Effector memory CD4-positive, alpha-beta T cell (primary cell): ENCODE measurements around the gene GNPDA1.

Experiments used
- DNase-seq, 3 donors: peaks; one replicate each; pipeline ENCODE4 v3.0.0-alpha.2; 2020
- H3K27ac ChIP-seq: 2 replicates; pipeline ENCODE4 v1.7.0; 2013; ENCODE audit warnings: mild to moderate bottlenecking, low read length, moderate library complexity; ENCODE audit not compliant: insufficient read depth, poor library complexity, severe bottlenecking
- H3K27me3 ChIP-seq: replicated peaks from 2 replicates; pipeline ENCODE4 v1.7.0; 2013; ENCODE audit warnings: mild to moderate bottlenecking, low read length; ENCODE audit not compliant: insufficient read depth, control insufficient read depth, poor library complexity, severe bottlenecking
- H3K36me3 ChIP-seq: 2 replicates; pipeline ENCODE4 v1.7.0; 2013; ENCODE audit warnings: mild to moderate bottlenecking, low read length, moderate library complexity; ENCODE audit not compliant: control insufficient read depth, insufficient read depth
- H3K4me1 ChIP-seq: 2 replicates; pipeline ENCODE4 v1.7.0; 2013; ENCODE audit warnings: low read length, mild to moderate bottlenecking; ENCODE audit not compliant: control insufficient read depth, insufficient read depth, poor library complexity, severe bottlenecking
- H3K4me3 ChIP-seq: 2 replicates; pipeline ENCODE4 v1.7.0; 2013; ENCODE audit warnings: low read length, low read depth, mild to moderate bottlenecking; ENCODE audit not compliant: insufficient read depth, poor library complexity, severe bottlenecking
- H3K9me3 ChIP-seq: 2 replicates; pipeline ENCODE4 v1.7.0; 2013; ENCODE audit warnings: mild to moderate bottlenecking, low read length, moderate library complexity; ENCODE audit not compliant: control insufficient read depth

The GNPDA1 gene

DNA sequence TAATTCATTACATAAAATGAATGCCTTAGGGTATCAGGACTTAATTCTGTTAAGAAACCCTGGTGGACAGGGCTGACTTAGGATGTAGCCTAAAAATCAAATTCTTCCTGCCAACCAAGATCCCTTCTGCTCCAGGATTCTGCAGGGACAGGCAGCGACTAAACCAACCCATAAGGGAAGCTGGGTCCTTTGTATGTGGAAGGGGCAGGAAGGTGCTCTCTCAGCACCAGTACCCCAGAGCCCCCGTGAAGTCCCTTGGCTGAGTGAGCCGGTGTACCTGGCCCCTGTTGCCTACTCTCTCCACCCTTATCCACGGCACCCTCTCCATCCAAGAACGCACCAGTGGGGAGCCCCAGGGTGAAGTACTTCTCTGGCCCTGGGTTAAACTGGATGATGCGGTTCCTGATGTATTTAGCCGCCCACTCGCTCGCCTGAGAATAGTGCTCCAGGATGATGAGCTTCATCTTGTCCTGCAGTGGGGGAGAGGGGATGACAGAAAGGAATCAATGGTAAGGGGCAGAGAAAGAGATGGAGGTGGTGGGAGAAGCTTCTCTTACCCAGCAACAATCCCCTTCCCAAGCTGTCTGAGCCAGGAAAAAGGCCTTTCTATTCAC is 1.1 kb downstream of the GNPDA1 start:
- no peaks in the 10 kb centered on the region for H3K9me3 ChIP-seq
- no peak overlapping the region for H3K27ac ChIP-seq
- peak overlapping the region; percentile 67 for H3K4me3 ChIP-seq
- peaks cover 41% of the 10 kb centered on the region for H3K4me1 ChIP-seq
- DNase-seq: no peak
- H3K36me3 ChIP-seq: peaks cover 4% of the 10 kb centered on the region
- H3K27me3 ChIP-seq: no peaks in the 10 kb centered on the region

DNA sequence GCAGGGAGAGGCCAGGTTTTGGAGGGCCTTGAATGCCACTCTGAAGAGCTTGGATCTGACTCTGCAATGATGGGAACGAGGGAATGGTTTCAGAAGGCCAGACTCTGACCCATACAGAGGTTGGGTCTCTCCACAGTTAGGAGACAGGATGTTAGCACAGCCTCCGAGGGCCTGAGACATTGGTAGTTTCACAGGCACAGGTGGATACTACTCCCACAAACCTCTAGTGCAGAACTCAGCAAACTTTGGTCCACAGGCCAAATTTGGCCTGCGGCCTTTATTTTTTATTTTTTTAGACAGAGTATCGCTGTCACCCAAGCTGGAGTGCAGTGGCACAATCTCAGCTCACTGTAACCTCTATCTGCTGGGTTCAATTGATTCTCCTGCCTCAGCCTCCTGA is 2.9 kb downstream of the GNPDA1 start:
- DNase-seq: no peak
- H3K4me1 ChIP-seq: peaks cover 27% of the 10 kb centered on the region
- H3K9me3 ChIP-seq: no peaks in the 10 kb centered on the region
- peaks cover 8% of the 10 kb centered on the region for H3K36me3 ChIP-seq
- H3K27ac ChIP-seq: no peak overlapping the region
- no peak overlapping the region for H3K4me3 ChIP-seq
- no peaks in the 10 kb centered on the region for H3K27me3 ChIP-seq

DNA sequence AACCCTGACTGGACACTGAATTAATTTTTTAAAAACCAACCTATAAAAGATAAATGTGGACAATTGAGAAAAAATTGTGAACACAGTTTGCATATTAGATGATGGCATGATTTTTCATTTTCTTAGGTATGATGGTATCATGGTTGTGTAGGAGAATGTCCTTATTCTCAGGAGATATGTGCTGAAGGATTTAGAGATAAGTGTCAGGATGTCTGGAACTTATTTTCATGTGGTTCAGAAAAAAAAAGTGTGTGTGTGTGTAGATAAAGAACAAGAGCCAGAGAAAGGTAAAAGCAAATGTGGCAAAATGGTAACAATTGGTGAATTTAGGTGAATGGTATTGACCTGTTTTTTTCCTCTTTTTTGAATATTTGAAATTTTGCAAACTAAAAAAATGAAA is 4.0 kb downstream of the GNPDA1 start:
- Histone ChIP-seq H3K27ac (no peak overlapping the region), H3K4me1 (peaks cover 21% of the 10 kb centered on the region), H3K9me3 (no peaks in the 10 kb centered on the region), H3K4me3 (no peak overlapping the region), H3K36me3 (peaks cover 15% of the 10 kb centered on the region), H3K27me3 (no peaks in the 10 kb centered on the region)
- DNase-seq: no peak

DNA sequence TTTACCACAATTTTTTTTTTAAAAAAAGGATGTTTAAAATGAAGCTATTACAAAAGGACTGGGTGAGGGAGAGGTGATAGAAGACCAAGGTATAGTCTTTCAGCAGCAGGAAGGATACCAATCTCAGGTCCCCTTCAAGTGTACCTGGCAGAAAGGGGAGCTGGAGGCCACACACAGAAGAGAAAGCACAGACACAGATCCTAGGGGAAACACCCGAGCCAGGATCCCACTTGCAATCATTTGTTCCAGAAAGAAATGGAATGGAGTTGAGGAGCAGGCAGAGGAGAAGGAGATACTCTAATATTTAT is 5.6 kb downstream of the GNPDA1 start:
- peak overlapping the region; percentile 21 for H3K27ac ChIP-seq
- no peak for DNase-seq
- no peaks in the 10 kb centered on the region for H3K27me3 ChIP-seq
- peaks cover 26% of the 10 kb centered on the region for H3K36me3 ChIP-seq
- peaks cover 21% of the 10 kb centered on the region for H3K4me1 ChIP-seq
- no peak overlapping the region for H3K4me3 ChIP-seq
- H3K9me3 ChIP-seq: no peaks in the 10 kb centered on the region

DNA sequence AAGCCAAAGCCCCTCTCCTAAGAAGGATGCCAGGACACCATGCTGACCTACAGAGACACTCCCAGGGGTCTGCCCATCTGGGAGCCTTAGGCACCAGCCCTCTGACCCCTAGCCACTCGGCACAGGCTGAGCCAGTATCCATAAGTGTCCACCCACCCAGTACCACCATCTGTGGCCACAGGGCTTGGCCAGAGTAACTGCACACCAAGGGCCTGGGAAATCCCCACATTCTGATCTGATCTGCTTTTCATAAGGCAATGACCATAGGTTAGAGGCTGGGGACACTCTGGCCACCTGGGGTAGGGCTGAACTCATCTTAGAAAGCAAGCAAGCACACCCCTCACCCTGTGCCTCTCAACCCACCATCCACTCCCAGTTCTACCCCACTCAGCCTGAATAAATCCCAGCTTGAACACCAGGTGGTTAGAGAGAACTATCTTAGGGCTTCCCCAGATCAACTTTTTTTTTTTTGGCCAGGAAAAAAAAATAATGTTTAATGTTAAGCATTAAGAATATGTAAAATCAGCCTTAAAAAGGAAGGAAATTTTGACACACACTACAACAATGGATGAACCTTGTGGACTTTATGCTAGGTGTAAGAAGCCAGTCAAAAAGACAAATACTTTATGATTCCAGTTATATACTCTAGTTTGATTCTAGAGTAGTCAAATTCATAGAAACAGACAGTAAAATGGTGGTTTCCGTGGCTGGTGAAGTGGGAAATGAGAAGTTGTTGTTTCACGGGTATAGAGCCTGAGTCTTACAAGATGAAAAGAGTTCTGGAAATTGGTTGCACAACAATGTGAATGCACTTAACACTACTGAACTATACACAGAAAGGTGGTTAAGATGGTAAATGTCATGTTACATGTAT is 6.2 kb downstream of the GNPDA1 start:
- Histone ChIP-seq H3K27ac (peak overlapping the region; percentile 21), H3K4me1 (peaks cover 15% of the 10 kb centered on the region), H3K4me3 (no peak overlapping the region), H3K36me3 (peaks cover 26% of the 10 kb centered on the region), H3K9me3 (no peaks in the 10 kb centered on the region), H3K27me3 (no peaks in the 10 kb centered on the region)
- DNase-seq: no peak

DNA sequence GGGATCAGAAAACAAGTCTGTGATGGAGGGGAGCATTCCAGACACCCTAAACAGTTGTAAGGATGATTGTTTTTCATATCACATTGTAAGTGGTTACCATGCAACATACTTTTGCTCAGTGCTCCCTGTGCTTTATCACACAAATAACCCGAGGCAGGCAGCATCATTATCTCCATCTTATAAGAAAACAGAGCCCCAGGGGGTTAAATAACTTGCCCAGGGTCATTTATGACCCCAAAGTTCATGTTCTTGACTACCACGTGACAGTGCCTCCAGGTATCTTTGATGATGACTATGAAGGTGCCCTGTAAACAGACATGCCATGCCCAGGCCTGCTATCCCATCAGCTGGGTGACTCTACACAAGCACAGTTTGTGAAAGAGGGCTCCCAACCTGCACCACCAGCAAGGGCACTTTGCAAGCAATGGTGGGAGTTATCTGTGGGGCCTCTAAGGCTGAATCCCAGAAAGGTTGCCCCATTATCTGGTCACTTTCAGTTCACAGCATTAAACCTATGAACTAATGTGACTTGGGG is 9.5 kb downstream of the GNPDA1 start:
- H3K27ac ChIP-seq: no peak overlapping the region
- H3K9me3 ChIP-seq: no peaks in the 10 kb centered on the region
- H3K27me3 ChIP-seq: no peaks in the 10 kb centered on the region
- no peak overlapping the region for H3K4me3 ChIP-seq
- DNase-seq: no peak
- peaks cover 35% of the 10 kb centered on the region for H3K36me3 ChIP-seq
- peaks cover 14% of the 10 kb centered on the region for H3K4me1 ChIP-seq

DNA sequence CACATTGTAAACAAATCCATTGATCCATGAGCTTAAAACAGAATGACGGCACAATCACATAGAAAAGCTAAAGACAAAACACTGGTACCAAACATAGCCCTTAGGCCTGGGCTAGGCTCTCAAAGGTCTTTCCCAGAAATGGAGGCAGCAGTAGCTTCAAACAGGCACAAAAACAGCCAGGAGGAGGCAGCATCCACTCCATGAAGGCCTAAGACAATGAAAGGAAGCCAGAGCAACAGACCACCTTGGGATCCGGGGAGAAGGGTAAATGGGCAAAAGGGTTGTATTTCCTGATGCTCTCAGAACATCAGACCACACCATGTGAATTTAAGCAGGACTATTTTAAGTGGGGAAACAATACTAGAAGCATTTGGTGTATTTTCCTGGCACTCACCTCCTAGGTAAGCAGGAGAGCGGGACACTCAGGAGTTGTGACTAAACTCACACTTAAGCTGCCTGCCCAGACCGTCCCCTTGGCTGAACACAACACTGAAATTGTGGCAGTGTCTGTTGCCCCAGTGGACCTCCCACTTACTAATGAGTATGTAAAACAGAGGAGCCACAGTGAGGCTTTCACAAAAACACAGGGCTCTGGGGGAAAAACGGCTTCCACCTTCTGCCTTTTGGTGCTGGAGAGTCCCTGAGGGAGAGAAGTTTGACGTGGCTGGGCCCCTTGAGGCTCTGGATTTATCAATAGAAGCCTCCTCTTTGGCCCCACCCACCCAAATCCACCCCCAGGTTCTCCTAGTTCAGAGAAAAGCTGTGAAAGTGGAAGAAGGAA is 11.9 kb downstream of the GNPDA1 start:
- H3K4me1 ChIP-seq: no peaks in the 10 kb centered on the region
- H3K4me3 ChIP-seq: no peak overlapping the region
- H3K36me3 ChIP-seq: peaks cover 30% of the 10 kb centered on the region
- no peak overlapping the region for H3K27ac ChIP-seq
- no peaks in the 10 kb centered on the region for H3K27me3 ChIP-seq
- no peak for DNase-seq
- no peaks in the 10 kb centered on the region for H3K9me3 ChIP-seq

DNA sequence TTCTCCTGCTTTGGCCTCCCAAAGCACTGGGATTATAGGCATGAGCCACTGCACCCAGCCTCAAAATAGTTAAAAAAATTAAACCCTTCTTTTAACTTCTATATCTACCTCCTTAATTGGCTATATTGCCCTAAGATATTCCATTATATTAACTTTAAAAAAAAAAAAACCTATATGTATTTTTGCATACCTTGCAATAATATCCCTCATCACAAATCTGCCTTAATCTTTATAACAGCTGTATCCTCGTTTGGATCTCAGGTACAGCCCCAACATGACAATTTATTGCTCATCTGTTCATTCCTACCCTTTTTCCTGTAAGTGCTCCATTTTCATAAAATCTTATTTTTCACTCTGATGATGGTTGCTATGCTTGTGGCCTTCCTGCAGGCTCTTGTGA is 12.7 kb downstream of the GNPDA1 start:
- Histone ChIP-seq H3K9me3 (no peaks in the 10 kb centered on the region), H3K4me3 (no peak overlapping the region), H3K36me3 (peaks cover 29% of the 10 kb centered on the region), H3K27ac (no peak overlapping the region), H3K4me1 (no peaks in the 10 kb centered on the region), H3K27me3 (no peaks in the 10 kb centered on the region)
- DNase-seq: no peak

DNA sequence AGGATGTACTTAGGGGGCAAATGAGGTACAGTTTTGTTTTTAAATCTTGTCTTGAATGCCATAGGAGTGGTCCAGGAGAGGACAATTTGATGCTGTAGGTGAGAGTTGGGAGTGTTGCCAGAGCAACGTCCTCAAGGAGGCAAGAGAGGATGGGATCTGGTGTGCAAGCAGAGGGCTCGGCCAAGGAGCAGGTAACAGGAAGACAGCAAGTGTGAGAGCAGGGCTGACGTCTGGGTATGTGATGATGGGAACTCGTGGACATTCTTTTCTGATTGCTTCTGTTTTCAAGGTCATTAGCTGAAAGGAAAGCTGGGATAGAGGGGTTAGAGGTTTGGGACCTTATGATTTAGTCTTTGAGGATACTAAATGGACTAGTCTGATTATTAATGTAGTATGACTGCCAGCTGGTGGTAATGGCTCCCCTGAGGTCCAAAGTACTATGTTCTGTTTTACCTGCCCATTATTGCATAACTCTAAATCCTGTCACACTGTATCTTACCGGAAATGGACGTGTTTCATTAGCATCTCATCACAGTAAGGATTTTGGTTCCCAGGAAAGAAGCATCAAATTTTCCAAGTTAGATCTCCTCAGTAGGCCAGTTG is 15.4 kb downstream of the GNPDA1 start:
- Histone ChIP-seq H3K27ac (no peak overlapping the region), H3K36me3 (peaks cover 9% of the 10 kb centered on the region), H3K27me3 (no peaks in the 10 kb centered on the region), H3K9me3 (no peaks in the 10 kb centered on the region), H3K4me1 (no peaks in the 10 kb centered on the region), H3K4me3 (no peak overlapping the region)
- no peak for DNase-seq
